ENCODE data around the gene PDZD2.
"Not testable (repeated sequence)": the region's sequence is repeated elsewhere in the genome, so short reads cannot be mapped to it uniquely, and the experiment has no call there.

PDZD2 gene

GRCh38 chr5:31638748-31639418, at the start of gene PDZD2:
Gene PDZD2 (plus strand): TSS chr5:31639131.
- Histone ChIP-seq H3K9me3 (ENCODE audit: control insufficient read depth, insufficient read depth, low read length) (no peaks in the 10 kb centered on the region), H3K36me3 (ENCODE audit: insufficient read depth, low read length) (no peaks in the 10 kb centered on the region), H3K4me1 (ENCODE audit: insufficient read depth, low read length) (peaks cover 9% of the 10 kb centered on the region), H3K9ac (ENCODE audit: low read depth, low read length) (peak within 1 kb of the TSS; percentile 56)

DNA sequence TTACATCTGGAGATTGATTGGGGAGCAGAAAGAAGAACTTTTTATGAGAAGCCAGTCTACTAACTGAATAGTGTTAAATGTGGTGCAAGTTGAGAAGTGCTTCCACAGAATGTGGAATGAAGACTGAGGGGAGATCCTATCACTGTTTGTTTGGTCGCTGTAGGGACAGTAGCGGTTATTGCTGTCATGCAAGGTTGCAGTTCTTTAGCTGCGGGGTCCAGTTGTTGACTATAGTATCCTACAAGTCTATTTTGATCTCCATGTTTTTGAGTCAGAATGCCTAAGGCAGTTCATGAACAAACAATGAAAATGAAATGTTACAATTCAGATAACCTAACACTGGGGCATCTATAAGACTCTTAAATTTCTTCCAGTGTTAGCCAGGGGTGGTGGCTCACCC, 45.3 kb upstream of the PDZD2 start:
- no peak overlapping the region for H3K9ac ChIP-seq (ENCODE audit: low read depth, low read length)
- no peaks in the 10 kb centered on the region for H3K4me1 ChIP-seq (ENCODE audit: insufficient read depth, low read length)

GRCh38 chr5:31596354-31596753, 42.6 kb upstream of the PDZD2 start:
- Histone ChIP-seq H3K36me3 (ENCODE audit: insufficient read depth, low read length) (no peaks in the 10 kb centered on the region), H3K9ac (ENCODE audit: low read depth, low read length) (no peak overlapping the region), H3K9me3 (ENCODE audit: control insufficient read depth, insufficient read depth, low read length) (no peaks in the 10 kb centered on the region), H3K4me1 (ENCODE audit: insufficient read depth, low read length) (no peaks in the 10 kb centered on the region)

More for the DNA sequence above, 45.3 kb upstream of the PDZD2 start:
- H3K36me3 ChIP-seq (ENCODE audit: insufficient read depth, low read length) = no peaks in the 10 kb centered on the region
- no peaks in the 10 kb centered on the region; the same call in 1 of the 2 replicates for H3K9me3 ChIP-seq (ENCODE audit: control insufficient read depth, insufficient read depth, low read length)

GRCh38 chr5:31598640-31599611, 40.0 kb upstream of the PDZD2 start:
- H3K36me3 ChIP-seq (ENCODE audit: insufficient read depth, low read length) = no peaks in the 10 kb centered on the region
- no peaks in the 10 kb centered on the region for H3K4me1 ChIP-seq (ENCODE audit: insufficient read depth, low read length)
- H3K9ac ChIP-seq (ENCODE audit: low read depth, low read length) = no peak overlapping the region
- H3K9me3 ChIP-seq (ENCODE audit: control insufficient read depth, insufficient read depth, low read length) = no peaks in the 10 kb centered on the region

DNA sequence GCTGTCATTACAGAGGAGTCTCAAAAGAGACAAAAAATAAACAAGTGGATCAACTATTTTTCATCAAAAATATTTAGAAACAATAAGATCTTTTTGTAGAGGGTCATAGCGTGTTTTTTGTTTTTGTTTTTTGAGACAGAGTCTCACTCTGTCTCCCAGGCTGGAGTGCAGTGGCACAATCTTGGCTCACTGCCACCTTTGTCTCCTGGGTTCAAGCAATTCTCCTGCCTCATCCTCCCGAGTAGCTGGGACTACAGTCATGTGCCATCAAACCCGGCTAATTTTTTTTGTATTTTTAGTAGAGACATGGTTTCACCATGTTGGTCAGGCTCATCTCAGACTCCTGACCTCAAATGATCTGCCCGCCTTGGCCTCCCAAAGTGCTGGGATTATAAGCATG, 36.6 kb upstream of the PDZD2 start:
- not testable (repeated sequence) for H3K9ac ChIP-seq (ENCODE audit: low read depth, low read length); H3K9me3 ChIP-seq (ENCODE audit: control insufficient read depth, insufficient read depth, low read length); H3K36me3 ChIP-seq (ENCODE audit: insufficient read depth, low read length); H3K4me1 ChIP-seq (ENCODE audit: insufficient read depth, low read length)

DNA sequence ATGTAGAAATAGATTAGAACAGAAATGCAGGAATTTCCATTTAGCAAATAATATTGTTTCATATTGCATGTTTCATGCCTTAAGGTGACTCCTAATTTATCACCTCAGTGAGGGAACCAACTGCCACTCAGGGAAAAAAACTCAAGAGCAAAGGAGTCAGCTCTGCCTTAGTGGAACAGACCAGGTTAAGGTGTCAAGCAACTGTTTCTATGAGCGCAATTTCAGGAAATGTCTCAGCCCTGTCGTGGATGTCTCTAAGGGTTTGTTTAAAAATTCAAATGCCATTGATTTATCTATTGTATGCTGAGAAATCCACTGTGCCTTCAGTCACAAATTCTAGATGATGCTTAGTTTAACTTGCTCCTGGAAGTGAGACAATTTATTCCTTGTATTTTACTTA, 34.7 kb upstream of the PDZD2 start:
- no peaks in the 10 kb centered on the region for H3K36me3 ChIP-seq (ENCODE audit: insufficient read depth, low read length)
- H3K9ac ChIP-seq (ENCODE audit: low read depth, low read length) = no peak overlapping the region
- H3K9me3 ChIP-seq (ENCODE audit: control insufficient read depth, insufficient read depth, low read length) = no peaks in the 10 kb centered on the region
- H3K4me1 ChIP-seq (ENCODE audit: insufficient read depth, low read length) = no peaks in the 10 kb centered on the region

DNA sequence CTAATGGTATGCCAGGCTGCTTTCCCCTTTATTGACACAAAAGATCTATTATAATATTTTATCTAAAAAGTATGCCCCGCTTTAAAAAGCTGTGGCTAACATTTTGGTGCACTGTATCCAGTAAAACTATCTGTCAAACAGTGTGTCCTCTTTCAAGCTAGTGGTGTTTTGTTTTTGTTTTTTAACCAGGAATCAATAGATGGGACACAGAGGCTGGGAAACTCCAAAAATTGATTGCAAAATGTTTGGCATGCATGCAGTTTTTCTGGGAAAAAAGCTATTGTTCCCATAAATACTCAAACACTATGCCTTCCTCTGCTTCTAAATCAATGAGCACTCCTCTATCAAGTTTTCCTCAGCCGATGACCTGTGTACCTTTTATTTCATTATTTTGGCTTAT, 34.3 kb upstream of the PDZD2 start:
- Histone ChIP-seq H3K9me3 (ENCODE audit: control insufficient read depth, insufficient read depth, low read length) (no peaks in the 10 kb centered on the region), H3K9ac (ENCODE audit: low read depth, low read length) (no peak overlapping the region), H3K36me3 (ENCODE audit: insufficient read depth, low read length) (no peaks in the 10 kb centered on the region), H3K4me1 (ENCODE audit: insufficient read depth, low read length) (no peaks in the 10 kb centered on the region)

DNA sequence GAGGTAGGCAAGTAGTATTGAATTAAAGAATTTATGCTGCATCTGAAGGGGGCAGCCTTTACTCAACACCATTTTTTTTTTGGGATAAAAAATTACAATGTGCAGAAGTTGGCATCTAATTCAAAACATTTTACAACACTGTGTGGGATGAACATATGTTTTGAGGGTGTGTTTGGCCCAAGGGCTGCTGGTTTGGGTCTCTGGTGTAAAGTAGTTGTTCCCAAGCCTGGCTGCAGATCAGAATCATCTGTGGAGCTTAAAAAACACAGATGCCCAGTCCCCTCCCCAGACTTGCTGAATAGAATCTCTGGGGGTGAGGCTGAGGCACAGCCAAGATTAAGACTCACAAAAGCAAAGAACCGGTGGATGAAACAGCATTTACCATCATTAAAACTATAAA, 33.0 kb upstream of the PDZD2 start:
- H3K9me3 ChIP-seq (ENCODE audit: control insufficient read depth, insufficient read depth, low read length) = no peaks in the 10 kb centered on the region
- H3K9ac ChIP-seq (ENCODE audit: low read depth, low read length) = no peak overlapping the region
- H3K4me1 ChIP-seq (ENCODE audit: insufficient read depth, low read length) = no peaks in the 10 kb centered on the region
- no peaks in the 10 kb centered on the region for H3K36me3 ChIP-seq (ENCODE audit: insufficient read depth, low read length)

- Histone ChIP-seq H3K4me1 (ENCODE audit: insufficient read depth, low read length) (no peaks in the 10 kb centered on the region), H3K9me3 (ENCODE audit: control insufficient read depth, insufficient read depth, low read length) (no peaks in the 10 kb centered on the region; the same call in 1 of the 2 replicates), H3K36me3 (ENCODE audit: insufficient read depth, low read length) (no peaks in the 10 kb centered on the region), H3K9ac (ENCODE audit: low read depth, low read length) (no peak overlapping the region)
These were observed 31.4 kb upstream of the PDZD2 start for GRCh38 chr5:31607546-31607945.

DNA sequence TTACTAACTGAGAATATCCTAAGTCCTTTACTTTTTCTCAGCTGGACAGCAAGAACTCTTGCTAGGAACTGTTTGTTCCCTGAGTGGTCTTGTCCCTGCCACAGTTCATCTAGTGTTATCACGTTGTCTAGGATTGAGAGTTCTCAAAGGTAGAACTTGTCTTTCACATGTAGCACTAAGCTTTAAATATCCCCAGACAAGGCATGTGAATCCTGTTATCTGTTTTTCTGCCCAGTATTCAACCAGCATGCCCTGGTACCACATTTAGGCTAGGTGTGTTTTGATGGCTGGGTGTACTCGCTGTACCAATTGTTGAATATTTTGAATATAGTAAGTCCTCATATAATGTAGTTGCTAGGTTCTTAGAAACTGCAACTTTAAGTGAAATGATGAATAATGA, 27.9 kb upstream of the PDZD2 start:
- no peaks in the 10 kb centered on the region; the same call in 1 of the 2 replicates for H3K9me3 ChIP-seq (ENCODE audit: control insufficient read depth, insufficient read depth, low read length)
- peaks cover 5% of the 10 kb centered on the region; the same call in 1 of the 2 replicates for H3K4me1 ChIP-seq (ENCODE audit: insufficient read depth, low read length)
- no peak overlapping the region for H3K9ac ChIP-seq (ENCODE audit: low read depth, low read length)
- H3K36me3 ChIP-seq (ENCODE audit: insufficient read depth, low read length) = no peaks in the 10 kb centered on the region

GRCh38 chr5:31613651-31614050, 25.3 kb upstream of the PDZD2 start:
- H3K9ac ChIP-seq (ENCODE audit: low read depth, low read length) = no peak overlapping the region
- H3K4me1 ChIP-seq (ENCODE audit: insufficient read depth, low read length) = peaks cover 10% of the 10 kb centered on the region; the same call in 1 of the 2 replicates

GRCh38 chr5:31614151-31615020, 24.5 kb upstream of the PDZD2 start:
- peaks cover 10% of the 10 kb centered on the region; the same call in 1 of the 2 replicates for H3K4me1 ChIP-seq (ENCODE audit: insufficient read depth, low read length)
- no peak overlapping the region for H3K9ac ChIP-seq (ENCODE audit: low read depth, low read length)
- H3K36me3 ChIP-seq (ENCODE audit: insufficient read depth, low read length) = no peaks in the 10 kb centered on the region
- H3K9me3 ChIP-seq (ENCODE audit: control insufficient read depth, insufficient read depth, low read length) = no peaks in the 10 kb centered on the region; the same call in 1 of the 2 replicates

More at GRCh38 chr5:31613651-31614050, 25.3 kb upstream of the PDZD2 start:
- no peaks in the 10 kb centered on the region; the same call in 1 of the 2 replicates for H3K9me3 ChIP-seq (ENCODE audit: control insufficient read depth, insufficient read depth, low read length)
- H3K36me3 ChIP-seq (ENCODE audit: insufficient read depth, low read length) = no peaks in the 10 kb centered on the region

DNA sequence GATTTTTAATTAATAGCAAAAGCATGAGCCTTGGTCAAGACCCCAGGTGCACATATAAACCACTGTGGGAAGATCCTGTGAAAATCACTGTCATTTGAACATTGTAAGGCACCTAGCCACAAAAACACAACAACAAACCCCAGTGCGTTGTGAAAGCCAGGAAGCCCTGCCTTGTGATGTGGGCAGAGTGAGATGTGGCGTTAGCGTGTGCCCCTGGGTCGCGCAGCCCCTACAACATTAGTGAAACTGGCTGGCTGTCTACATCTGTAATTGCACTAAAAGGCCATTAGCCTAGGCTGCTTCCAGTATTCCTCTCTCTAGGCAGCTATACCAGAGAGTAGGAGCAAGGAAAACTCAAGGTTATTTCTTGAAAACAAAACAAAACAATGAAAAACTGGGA, 21.1 kb upstream of the PDZD2 start:
- peaks cover 17% of the 10 kb centered on the region; the same call in 1 of the 2 replicates for H3K4me1 ChIP-seq (ENCODE audit: insufficient read depth, low read length)
- no peak overlapping the region for H3K9ac ChIP-seq (ENCODE audit: low read depth, low read length)
- H3K36me3 ChIP-seq (ENCODE audit: insufficient read depth, low read length) = no peaks in the 10 kb centered on the region
- no peaks in the 10 kb centered on the region for H3K9me3 ChIP-seq (ENCODE audit: control insufficient read depth, insufficient read depth, low read length)

GRCh38 chr5:31620026-31620425, 18.9 kb upstream of the PDZD2 start:
- Histone ChIP-seq H3K9me3 (ENCODE audit: control insufficient read depth, insufficient read depth, low read length) (no peaks in the 10 kb centered on the region), H3K4me1 (ENCODE audit: insufficient read depth, low read length) (peaks cover 12% of the 10 kb centered on the region; the same call in 1 of the 2 replicates), H3K36me3 (ENCODE audit: insufficient read depth, low read length) (no peaks in the 10 kb centered on the region), H3K9ac (ENCODE audit: low read depth, low read length) (no peak overlapping the region)
